GM18505 (cell line): ENCODE results near the gene GLIPR1L2.
A peak's percentile ranks its signal among the peaks of the same experiment; 100 is the strongest.

ENCODE experiments used
- ATAC-seq: cut with Tn5 transposase; IDR thresholded peaks from one replicate; pipeline ENCODE4 v1.9.1; 2021; ENCODE audit not compliant: unreplicated experiment
- POLR2A ChIP-seq: IDR thresholded peaks from 4 replicates; pipeline ENCODE4 v1.6.1; 2011; ENCODE audit warnings: borderline replicate concordance; ENCODE audit not compliant: insufficient read depth, insufficient read length; ENCODE audit errors: extremely low read depth

Gene GLIPR1L2

GRCh38 chr12:75476071-75476470 lies 85.2 kb downstream of the GLIPR1L2 start:
- TF ChIP-seq POLR2A, result no peak
- ATAC-seq, result no peak

GRCh38 chr12:75477137-75477536 lies 86.2 kb downstream of the GLIPR1L2 start:
- TF ChIP-seq POLR2A, result no peak
- ATAC-seq, result no peak

- no peak for TF ChIP-seq POLR2A
- ATAC-seq, result peak; percentile 16
Observed at GRCh38 chr12:75478116-75478794, 87.4 kb downstream of the GLIPR1L2 start.

DNA sequence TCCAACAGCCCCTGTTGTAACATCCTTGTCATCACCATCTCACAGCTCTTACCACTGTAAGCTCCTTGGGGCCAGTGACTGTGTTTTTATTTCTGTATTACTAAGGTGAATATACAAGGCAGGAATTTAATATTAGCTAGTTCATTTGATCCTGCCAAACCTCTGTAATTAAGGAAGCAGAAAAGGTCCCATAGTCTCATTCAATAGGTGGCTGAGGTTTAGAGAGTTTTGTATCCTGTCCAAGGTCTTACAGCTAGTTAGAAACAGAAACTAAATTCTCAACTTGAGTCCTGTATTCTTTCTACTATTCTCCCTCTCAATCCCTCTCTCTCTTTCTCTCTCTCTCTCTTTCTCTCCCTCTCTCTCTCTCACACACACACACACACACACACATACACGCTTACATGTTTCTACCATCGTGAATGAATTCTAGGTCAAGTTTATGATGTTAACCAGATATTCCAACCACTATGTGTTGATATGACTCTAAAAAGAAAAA lies 89.1 kb downstream of the GLIPR1L2 start:
- TF ChIP-seq POLR2A, result no peak
- peak; percentile 35 for ATAC-seq

- peak; percentile 91 for ATAC-seq
- peak; percentile 87 for TF ChIP-seq POLR2A
Observed at GRCh38 chr12:75480469-75480949, 89.6 kb downstream of the GLIPR1L2 start, which contains the start of gene GLIPR1. TSS of gene GLIPR1 (plus strand) at chr12:75480755. CDS start at chr12:75480881, 126 bp downstream.

DNA sequence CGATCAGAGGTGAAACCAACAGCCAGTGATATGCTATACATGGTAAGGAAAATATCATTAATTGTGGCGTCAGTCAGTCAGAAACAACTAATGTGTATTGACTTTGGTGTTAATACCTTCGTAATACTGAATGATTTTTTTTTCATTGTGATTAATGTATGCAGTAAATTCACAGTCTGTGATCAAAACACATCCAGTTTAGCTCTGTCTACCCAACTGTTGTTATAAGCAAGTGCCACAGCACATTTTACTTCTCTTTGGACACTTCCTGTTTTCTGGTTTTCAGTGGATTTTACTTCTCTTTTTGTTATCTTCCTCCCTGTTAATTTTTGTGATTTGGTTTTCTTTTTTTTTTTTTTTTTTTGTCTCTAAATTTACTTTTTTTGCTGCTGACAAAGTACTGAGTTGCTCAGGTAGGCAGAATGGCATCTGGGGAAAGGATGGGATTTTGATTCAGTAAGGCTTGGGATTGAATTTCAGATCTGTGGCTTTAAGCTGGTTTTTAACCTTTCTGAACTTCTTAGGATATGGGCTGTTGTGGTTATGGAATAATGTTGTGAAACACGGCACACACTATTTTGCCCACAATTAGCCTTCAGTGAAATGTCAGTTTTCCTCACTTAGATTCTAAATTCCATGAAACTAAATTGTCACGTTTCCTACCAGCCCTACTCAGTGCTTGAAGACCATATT lies 90.3 kb downstream of the GLIPR1L2 start:
- ATAC-seq, result peak; percentile 27
- no peak for TF ChIP-seq POLR2A

DNA sequence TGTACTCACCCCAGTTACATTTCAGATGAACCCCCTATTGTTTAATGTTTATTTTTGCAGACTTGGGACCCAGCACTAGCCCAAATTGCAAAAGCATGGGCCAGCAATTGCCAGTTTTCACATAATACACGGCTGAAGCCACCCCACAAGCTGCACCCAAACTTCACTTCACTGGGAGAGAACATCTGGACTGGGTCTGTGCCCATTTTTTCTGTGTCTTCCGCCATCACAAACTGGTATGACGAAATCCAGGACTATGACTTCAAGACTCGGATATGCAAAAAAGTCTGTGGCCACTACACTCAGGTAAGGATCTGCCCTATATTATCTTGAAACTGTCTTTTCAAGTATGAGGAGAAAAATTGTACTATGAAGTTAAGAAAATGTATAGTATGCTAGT lies 90.9 kb downstream of the GLIPR1L2 start:
- no peak for TF ChIP-seq POLR2A

More for the DNA sequence above, 90.9 kb downstream of the GLIPR1L2 start:
- no peak for ATAC-seq
